PC-9 (cell line): ENCODE results near the gene PCDH9. TPM values are rescaled to one million over a fixed set of nuclear protein-coding genes. Genes with fewer than 3 reads are reported as not detected.

Source experiments
- BruUV-seq: library from RNA; stranded (reverse); fragments of 400-500 nt; replicated peaks from 2 replicates; lab custom pipeline; 2021; lab: Mats Ljungman, UMichigan
- CTCF ChIA-PET: fragments of 300-600 bp; sonication (Branson Sonifier 250); formaldehyde crosslinking; loops from one replicate; lab custom pipeline; 2022; ENCODE audit warnings: antibody characterized with exemption; lab: Charles Lee
- POLR2A ChIA-PET: fragments of 300-600 bp; sonication (Branson Sonifier 250); formaldehyde crosslinking; loops from one replicate; lab custom pipeline; 2022; ENCODE audit warnings: antibody characterized with exemption; ENCODE audit not compliant: unreplicated experiment; lab: Charles Lee
- DNase-seq, 2 experiments: peaks; one replicate each; pipeline versions ENCODE4 v3.0.0 to v3.0.0-alpha.2; 2015 to 2022; ENCODE audit warnings: mixed read lengths in 1 of 2
- H2AFZ ChIP-seq: fragments of 200-600 bp; sonication (generic); 2 replicates; pipeline ENCODE4 v1.8.1; 2017; ENCODE audit warnings: antibody characterized with exemption
- H3F3A ChIP-seq: fragments of 200-600 bp; sonication (generic); 2 replicates; pipeline ENCODE4 v1.8.1; 2017; ENCODE audit warnings: antibody characterized with exemption, mild to moderate bottlenecking, low read depth; ENCODE audit not compliant: insufficient read depth
- H3K27ac ChIP-seq: fragments of 200-600 bp; sonication (generic); 2 replicates; pipeline ENCODE4 v1.6.1; 2016; ENCODE audit warnings: mixed run types
- H3K27me3 ChIP-seq: fragments of 200-600 bp; sonication (generic); 2 replicates; pipeline ENCODE4 v1.6.1; 2016; ENCODE audit warnings: low read depth, mixed run types; ENCODE audit not compliant: insufficient read depth
- H3K36me3 ChIP-seq: fragments of 200-600 bp; sonication (generic); 2 replicates; pipeline ENCODE4 v1.6.1; 2016; ENCODE audit warnings: low read depth, mixed run types
- H3K4me1 ChIP-seq: fragments of 200-600 bp; sonication (generic); replicated peaks from 2 replicates; pipeline ENCODE4 v1.6.1; 2016; ENCODE audit warnings: mixed run types; ENCODE audit not compliant: insufficient read depth
- H3K4me2 ChIP-seq: fragments of 200-600 bp; sonication (generic); 2 replicates; pipeline ENCODE4 v1.6.1; 2017; ENCODE audit warnings: mixed run types
- H3K4me3 ChIP-seq: fragments of 200-600 bp; sonication (generic); 2 replicates; pipeline ENCODE4 v1.6.1; 2016; ENCODE audit warnings: mixed run types
- H3K79me2 ChIP-seq: fragments of 200-600 bp; sonication (generic); 2 replicates; pipeline ENCODE4 v1.6.1; 2017; ENCODE audit warnings: low read depth, mixed run types
- H3K9me2 ChIP-seq: fragments of 200-600 bp; sonication (generic); 2 replicates; pipeline ENCODE4 v1.8.1; 2017; ENCODE audit warnings: mild to moderate bottlenecking; ENCODE audit not compliant: insufficient read depth
- H3K9me3 ChIP-seq: fragments of 200-600 bp; sonication (generic); 2 replicates; pipeline ENCODE4 v1.8.1; 2016; ENCODE audit warnings: low read depth; ENCODE audit not compliant: insufficient read depth
- H4K20me1 ChIP-seq: fragments of 200-600 bp; sonication (generic); 2 replicates; pipeline ENCODE4 v1.8.1; 2017; ENCODE audit not compliant: insufficient read depth
- EZH2 ChIP-seq: fragments of 200-600 bp; sonication (generic); IDR thresholded peaks from 2 replicates; pipeline ENCODE4 v1.8.0; 2017; ENCODE audit warnings: antibody characterized with exemption, low read depth
- intact Hi-C: fragments of 100-400 bp; cut with micrococcal nuclease; formaldehyde crosslinking; loops from one replicate; pipeline ENCODE4 v1.10.0; 2022; ENCODE audit not compliant: unreplicated experiment
- total RNA-seq: library from RNA; stranded (reverse); gene quantifications from 2 replicates; pipeline ENCODE4 v1.2.3, GENCODE V29; 2021
- TF ChIP-seq, protein P1 (sequence below): fragments of 200-600 bp; sonication (generic); conservative IDR thresholded peaks from 2 replicates; pipeline ENCODE4 v1.6.1; 2017; ENCODE audit warnings: mixed run types, antibody characterized with exemption, mild to moderate bottlenecking, moderate library complexity

PCDH9 gene
- total RNA-seq, 1 experiment from 2014 or later = 0.37 TPM

DNA sequence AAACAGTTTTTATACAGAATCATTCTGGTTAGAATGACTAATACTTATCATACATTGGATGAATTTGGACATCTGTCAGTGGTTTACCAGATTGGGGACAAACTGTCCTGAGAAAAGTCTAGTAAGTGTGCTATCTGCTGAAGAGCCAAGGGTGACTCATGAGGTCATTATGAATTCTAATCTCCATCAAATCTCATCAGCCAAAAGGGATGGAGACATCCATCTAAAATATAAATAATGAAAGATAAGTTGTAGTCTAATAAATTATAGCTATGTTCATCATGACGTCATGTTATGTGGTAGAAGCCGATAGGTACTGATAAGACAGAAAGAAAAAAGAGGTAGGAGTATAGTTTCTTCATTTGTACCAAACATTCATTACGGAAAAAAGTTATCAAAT lies 804.4 kb downstream of the PCDH9 start:
- Histone ChIP-seq H3K36me3 (no peaks in the 10 kb centered on the region), H2AFZ (no peak overlapping the region), H3K4me2 (no peak overlapping the region), H3K9me3 (no peaks in the 10 kb centered on the region), H4K20me1 (no peaks in the 10 kb centered on the region), H3K4me3 (no peak overlapping the region), H3F3A (no peaks in the 10 kb centered on the region), H3K27me3 (no peaks in the 10 kb centered on the region), H3K27ac (no peak overlapping the region), H3K9me2 (no peaks in the 10 kb centered on the region), H3K79me2 (no peaks in the 10 kb centered on the region), H3K4me1 (no peaks in the 10 kb centered on the region)
- no TSS peak for BruUV-seq
- intact Hi-C loops = no loop called here
- ChIA-PET CTCF (no interaction called here), POLR2A (no interaction called here)
- no peak for DNase-seq
- TF ChIP-seq, protein P1, sequence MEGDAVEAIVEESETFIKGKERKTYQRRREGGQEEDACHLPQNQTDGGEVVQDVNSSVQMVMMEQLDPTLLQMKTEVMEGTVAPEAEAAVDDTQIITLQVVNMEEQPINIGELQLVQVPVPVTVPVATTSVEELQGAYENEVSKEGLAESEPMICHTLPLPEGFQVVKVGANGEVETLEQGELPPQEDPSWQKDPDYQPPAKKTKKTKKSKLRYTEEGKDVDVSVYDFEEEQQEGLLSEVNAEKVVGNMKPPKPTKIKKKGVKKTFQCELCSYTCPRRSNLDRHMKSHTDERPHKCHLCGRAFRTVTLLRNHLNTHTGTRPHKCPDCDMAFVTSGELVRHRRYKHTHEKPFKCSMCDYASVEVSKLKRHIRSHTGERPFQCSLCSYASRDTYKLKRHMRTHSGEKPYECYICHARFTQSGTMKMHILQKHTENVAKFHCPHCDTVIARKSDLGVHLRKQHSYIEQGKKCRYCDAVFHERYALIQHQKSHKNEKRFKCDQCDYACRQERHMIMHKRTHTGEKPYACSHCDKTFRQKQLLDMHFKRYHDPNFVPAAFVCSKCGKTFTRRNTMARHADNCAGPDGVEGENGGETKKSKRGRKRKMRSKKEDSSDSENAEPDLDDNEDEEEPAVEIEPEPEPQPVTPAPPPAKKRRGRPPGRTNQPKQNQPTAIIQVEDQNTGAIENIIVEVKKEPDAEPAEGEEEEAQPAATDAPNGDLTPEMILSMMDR = no peak
- TF ChIP-seq EZH2 = no peak

GRCh38 chr13:66424422-66424821 lies 805.7 kb downstream of the PCDH9 start:
- Histone ChIP-seq H3K9me3 (no peaks in the 10 kb centered on the region), H3K4me1 (no peaks in the 10 kb centered on the region), H3F3A (no peaks in the 10 kb centered on the region), H3K79me2 (no peaks in the 10 kb centered on the region), H3K36me3 (no peaks in the 10 kb centered on the region), H3K27me3 (no peaks in the 10 kb centered on the region), H3K27ac (no peak overlapping the region), H3K4me2 (no peak overlapping the region), H3K4me3 (no peak overlapping the region), H3K9me2 (no peaks in the 10 kb centered on the region), H4K20me1 (no peaks in the 10 kb centered on the region), H2AFZ (no peak overlapping the region)
- ChIA-PET CTCF (no interaction called here), POLR2A (no interaction called here)
- no peak for TF ChIP-seq EZH2
- TF ChIP-seq, protein P1 = no peak
- intact Hi-C loops = no loop called here
- no TSS peak for BruUV-seq
- DNase-seq = no peak

GRCh38 chr13:66415444-66415843 lies 814.7 kb downstream of the PCDH9 start:
- BruUV-seq = no TSS peak
- H3K4me2 ChIP-seq = no peak overlapping the region
- no peaks in the 10 kb centered on the region for H4K20me1 ChIP-seq
- H3F3A ChIP-seq = no peaks in the 10 kb centered on the region
- intact Hi-C loops = no loop called here
- H3K79me2 ChIP-seq = no peaks in the 10 kb centered on the region
- H2AFZ ChIP-seq = no peak overlapping the region
- H3K4me3 ChIP-seq = no peak overlapping the region
- TF ChIP-seq EZH2 = no peak
- TF ChIP-seq, protein P1 = no peak
- no peak for DNase-seq
- no peaks in the 10 kb centered on the region for H3K27me3 ChIP-seq
- CTCF ChIA-PET = no interaction called here
- H3K27ac ChIP-seq = no peak overlapping the region
- POLR2A ChIA-PET = no interaction called here
- no peaks in the 10 kb centered on the region for H3K36me3 ChIP-seq
- no peaks in the 10 kb centered on the region for H3K4me1 ChIP-seq
- no peaks in the 10 kb centered on the region for H3K9me2 ChIP-seq
- no peaks in the 10 kb centered on the region for H3K9me3 ChIP-seq
